AG10803 (cell line): Measurements from ENCODE around the gene DENND4B.
A peak's percentile ranks its signal among the peaks of the same experiment; 100 is the strongest.

Experiments
- DNase-seq: peaks from one replicate; pipeline ENCODE4 v3.0.0; 2010; ENCODE audit warnings: low read depth
- H3K4me3 ChIP-seq: 2 replicates; pipeline ENCODE4 v1.5.1; 2011; ENCODE audit warnings: mild to moderate bottlenecking, low read length, control low read depth
- TF ChIP-seq, protein P1 (sequence below): conservative IDR thresholded peaks from 2 replicates; pipeline ENCODE4 v1.5.1; 2011; ENCODE audit warnings: mild to moderate bottlenecking, low read length, control low read depth, inconsistent platforms

Gene DENND4B

DNA sequence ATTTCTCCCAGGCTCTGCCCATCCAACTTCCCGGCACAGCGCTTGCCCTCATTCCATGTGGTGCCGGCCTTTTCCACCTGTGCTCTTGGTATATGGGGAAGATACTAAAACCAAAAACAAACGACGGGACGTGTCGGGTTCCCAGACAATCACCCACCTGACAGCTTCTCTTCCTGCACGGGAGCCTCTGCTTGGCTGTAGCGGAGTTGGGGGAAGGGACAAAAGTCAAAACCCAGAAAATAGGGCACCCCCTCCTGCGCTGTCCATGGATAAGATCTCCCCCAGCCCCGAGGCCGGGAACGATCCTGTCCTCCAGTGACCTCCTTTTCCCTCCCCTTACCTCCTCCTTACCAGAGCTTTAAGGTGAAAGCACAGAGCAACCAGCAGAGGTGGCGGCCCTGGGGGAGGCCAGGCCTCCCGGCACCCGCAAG is 30.3 kb upstream of the DENND4B start:
- peak overlapping the region; percentile 99 for H3K4me3 ChIP-seq
- TF ChIP-seq, protein P1, sequence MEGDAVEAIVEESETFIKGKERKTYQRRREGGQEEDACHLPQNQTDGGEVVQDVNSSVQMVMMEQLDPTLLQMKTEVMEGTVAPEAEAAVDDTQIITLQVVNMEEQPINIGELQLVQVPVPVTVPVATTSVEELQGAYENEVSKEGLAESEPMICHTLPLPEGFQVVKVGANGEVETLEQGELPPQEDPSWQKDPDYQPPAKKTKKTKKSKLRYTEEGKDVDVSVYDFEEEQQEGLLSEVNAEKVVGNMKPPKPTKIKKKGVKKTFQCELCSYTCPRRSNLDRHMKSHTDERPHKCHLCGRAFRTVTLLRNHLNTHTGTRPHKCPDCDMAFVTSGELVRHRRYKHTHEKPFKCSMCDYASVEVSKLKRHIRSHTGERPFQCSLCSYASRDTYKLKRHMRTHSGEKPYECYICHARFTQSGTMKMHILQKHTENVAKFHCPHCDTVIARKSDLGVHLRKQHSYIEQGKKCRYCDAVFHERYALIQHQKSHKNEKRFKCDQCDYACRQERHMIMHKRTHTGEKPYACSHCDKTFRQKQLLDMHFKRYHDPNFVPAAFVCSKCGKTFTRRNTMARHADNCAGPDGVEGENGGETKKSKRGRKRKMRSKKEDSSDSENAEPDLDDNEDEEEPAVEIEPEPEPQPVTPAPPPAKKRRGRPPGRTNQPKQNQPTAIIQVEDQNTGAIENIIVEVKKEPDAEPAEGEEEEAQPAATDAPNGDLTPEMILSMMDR = no peak
- DNase-seq = no peak

DNA sequence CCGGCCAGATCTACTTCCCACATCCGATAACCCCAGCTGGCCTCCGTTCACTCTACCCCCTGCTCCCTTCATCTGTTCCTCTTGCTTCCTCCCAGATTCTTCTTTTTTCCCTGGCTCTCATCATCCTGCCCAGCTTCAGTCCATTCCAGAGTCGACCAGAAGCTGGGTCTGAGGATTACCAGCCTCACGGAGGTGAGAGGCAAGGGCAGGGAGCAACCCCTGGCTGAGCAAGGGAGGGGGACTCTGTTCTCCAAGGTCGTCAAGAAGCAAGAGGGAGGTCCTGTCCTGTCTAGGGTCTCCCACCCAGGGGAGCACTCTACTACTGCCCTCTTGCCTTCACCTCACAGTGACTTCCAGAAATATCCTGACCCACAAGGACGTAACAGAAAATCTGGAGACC is 27.0 kb upstream of the DENND4B start:
- no peak for DNase-seq
- H3K4me3 ChIP-seq = no peak overlapping the region
- TF ChIP-seq, protein P1 = no peak

DNA sequence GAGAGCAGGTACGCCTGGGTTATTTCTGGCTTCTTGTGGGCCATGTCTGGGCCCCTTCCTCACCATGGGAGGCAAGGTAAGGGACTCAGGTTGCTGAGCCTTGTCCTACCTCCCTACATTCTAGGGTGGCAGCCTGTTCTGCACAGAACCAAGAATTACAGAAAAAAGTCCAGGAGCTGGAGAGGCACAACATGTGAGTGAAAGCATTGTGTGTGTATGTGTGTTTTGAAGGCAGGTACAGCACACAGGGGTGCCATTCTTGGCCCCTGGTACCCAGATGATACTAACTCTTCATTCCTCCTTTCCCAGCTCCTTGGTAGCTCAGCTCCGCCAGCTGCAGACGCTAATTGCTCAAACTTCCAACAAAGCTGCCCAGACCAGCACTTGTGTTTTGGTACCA is 26.6 kb upstream of the DENND4B start:
- H3K4me3 ChIP-seq = no peak overlapping the region
- TF ChIP-seq, protein P1 = no peak
- no peak for DNase-seq

DNA sequence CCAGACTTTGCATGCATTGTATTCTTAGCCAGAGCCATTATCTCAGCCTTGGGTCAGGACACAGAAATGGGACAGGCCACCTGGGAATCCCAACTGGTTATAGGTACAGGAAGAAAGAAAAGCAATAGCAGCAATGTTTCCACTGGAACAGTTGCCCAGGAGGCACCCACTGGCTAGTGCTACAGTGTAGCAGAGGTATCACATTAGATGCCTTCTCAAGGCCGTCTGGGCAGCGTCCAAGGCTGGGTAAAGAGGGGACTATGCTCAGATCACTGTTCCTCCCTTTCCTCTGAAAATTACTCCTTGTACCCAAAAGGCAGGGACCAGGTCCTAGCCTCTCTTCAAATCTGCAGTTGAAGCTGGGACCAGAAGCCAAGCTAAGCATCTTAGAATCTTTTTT is 23.8 kb upstream of the DENND4B start:
- DNase-seq = no peak
- H3K4me3 ChIP-seq = no peak overlapping the region
- TF ChIP-seq, protein P1 = no peak

DNA sequence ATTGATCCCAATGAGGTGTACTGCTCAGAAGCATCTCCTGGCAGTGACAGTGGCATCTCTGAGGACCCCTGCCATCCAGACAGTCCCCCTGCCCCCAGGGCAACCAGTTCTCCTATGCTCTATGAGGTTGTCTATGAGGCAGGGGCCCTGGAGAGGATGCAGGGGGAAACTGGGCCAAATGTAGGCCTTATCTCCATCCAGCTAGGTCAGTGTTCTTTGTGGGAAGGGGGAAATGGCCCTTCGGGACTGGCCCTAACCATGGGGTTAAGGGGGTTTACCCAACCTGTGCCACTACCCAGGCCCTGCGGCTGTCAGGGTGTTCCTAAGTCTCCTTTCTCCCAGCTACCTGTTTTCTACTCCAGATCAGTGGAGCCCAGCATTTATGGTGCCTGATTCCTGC is 22.5 kb upstream of the DENND4B start:
- DNase-seq = no peak
- H3K4me3 ChIP-seq = no peak overlapping the region
- TF ChIP-seq, protein P1 = no peak

DNA sequence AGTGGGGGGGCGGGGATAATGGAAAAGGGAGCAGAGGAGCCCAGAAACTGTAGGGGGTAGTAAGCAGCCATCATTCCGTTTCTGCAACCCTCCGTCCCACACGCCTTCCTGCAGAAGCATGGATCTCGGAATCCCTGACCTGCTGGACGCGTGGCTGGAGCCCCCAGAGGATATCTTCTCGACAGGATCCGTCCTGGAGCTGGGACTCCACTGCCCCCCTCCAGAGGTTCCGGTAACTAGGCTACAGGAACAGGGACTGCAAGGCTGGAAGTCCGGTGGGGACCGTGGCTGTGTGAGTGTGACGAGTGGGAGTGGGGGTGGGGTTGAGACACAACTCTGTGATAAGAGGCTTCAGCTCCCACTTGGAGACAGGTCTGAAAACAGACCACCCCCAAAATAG is 21.9 kb upstream of the DENND4B start:
- TF ChIP-seq, protein P1 = no peak
- H3K4me3 ChIP-seq = peak overlapping the region; percentile 75
- DNase-seq = no peak

DNA sequence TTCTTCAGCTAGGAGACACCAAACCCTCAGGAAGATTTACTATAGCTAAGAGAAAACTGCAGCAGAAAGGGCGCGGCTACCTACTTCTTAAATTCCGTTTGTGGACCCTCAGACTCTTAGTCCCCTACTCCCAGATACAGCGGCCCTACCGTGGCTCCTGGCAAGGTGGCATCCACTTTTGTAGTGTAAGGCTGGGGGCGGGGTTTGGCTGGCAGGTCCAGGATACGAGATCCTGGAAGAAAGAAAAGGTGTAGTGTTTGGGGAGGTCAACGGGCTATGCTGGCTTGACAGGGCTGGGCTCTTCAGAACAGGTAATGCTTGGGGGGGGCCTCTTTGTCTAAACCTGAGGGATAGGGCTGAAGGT is 21.5 kb upstream of the DENND4B start:
- TF ChIP-seq, protein P1 = no peak
- DNase-seq = no peak

More for the DNA sequence above, 21.5 kb upstream of the DENND4B start:
- peak overlapping the region; percentile 75 for H3K4me3 ChIP-seq
